PC-9 (cell line): ENCODE measurements around the gene FAM200B. TPM values are rescaled to one million over a fixed set of nuclear protein-coding genes. Genes with fewer than 3 reads are reported as not detected.

Source experiments
- BruUV-seq: library from RNA; stranded (reverse); fragments of 400-500 nt; replicated peaks from 2 replicates; lab custom pipeline; 2021; lab: Mats Ljungman, UMichigan
- CTCF ChIA-PET: fragments of 300-600 bp; sonication (Branson Sonifier 250); formaldehyde crosslinking; loops from one replicate; lab custom pipeline; 2022; ENCODE audit warnings: antibody characterized with exemption; lab: Charles Lee
- POLR2A ChIA-PET: fragments of 300-600 bp; sonication (Branson Sonifier 250); formaldehyde crosslinking; loops from one replicate; lab custom pipeline; 2022; ENCODE audit warnings: antibody characterized with exemption; ENCODE audit not compliant: unreplicated experiment; lab: Charles Lee
- DNase-seq, 2 experiments: peaks; one replicate each; pipeline versions ENCODE4 v3.0.0 to v3.0.0-alpha.2; 2015 to 2022; ENCODE audit warnings: mixed read lengths in 1 of 2
- H2AFZ ChIP-seq: fragments of 200-600 bp; sonication (generic); 2 replicates; pipeline ENCODE4 v1.8.1; 2017; ENCODE audit warnings: antibody characterized with exemption
- H3F3A ChIP-seq: fragments of 200-600 bp; sonication (generic); 2 replicates; pipeline ENCODE4 v1.8.1; 2017; ENCODE audit warnings: antibody characterized with exemption, mild to moderate bottlenecking, low read depth; ENCODE audit not compliant: insufficient read depth
- H3K27ac ChIP-seq: fragments of 200-600 bp; sonication (generic); 2 replicates; pipeline ENCODE4 v1.6.1; 2016; ENCODE audit warnings: mixed run types
- H3K27me3 ChIP-seq: fragments of 200-600 bp; sonication (generic); 2 replicates; pipeline ENCODE4 v1.6.1; 2016; ENCODE audit warnings: low read depth, mixed run types; ENCODE audit not compliant: insufficient read depth
- H3K36me3 ChIP-seq: fragments of 200-600 bp; sonication (generic); 2 replicates; pipeline ENCODE4 v1.6.1; 2016; ENCODE audit warnings: low read depth, mixed run types
- H3K4me1 ChIP-seq: fragments of 200-600 bp; sonication (generic); replicated peaks from 2 replicates; pipeline ENCODE4 v1.6.1; 2016; ENCODE audit warnings: mixed run types; ENCODE audit not compliant: insufficient read depth
- H3K4me2 ChIP-seq: fragments of 200-600 bp; sonication (generic); 2 replicates; pipeline ENCODE4 v1.6.1; 2017; ENCODE audit warnings: mixed run types
- H3K4me3 ChIP-seq: fragments of 200-600 bp; sonication (generic); 2 replicates; pipeline ENCODE4 v1.6.1; 2016; ENCODE audit warnings: mixed run types
- H3K79me2 ChIP-seq: fragments of 200-600 bp; sonication (generic); 2 replicates; pipeline ENCODE4 v1.6.1; 2017; ENCODE audit warnings: low read depth, mixed run types
- H3K9me2 ChIP-seq: fragments of 200-600 bp; sonication (generic); 2 replicates; pipeline ENCODE4 v1.8.1; 2017; ENCODE audit warnings: mild to moderate bottlenecking; ENCODE audit not compliant: insufficient read depth
- H3K9me3 ChIP-seq: fragments of 200-600 bp; sonication (generic); 2 replicates; pipeline ENCODE4 v1.8.1; 2016; ENCODE audit warnings: low read depth; ENCODE audit not compliant: insufficient read depth
- H4K20me1 ChIP-seq: fragments of 200-600 bp; sonication (generic); 2 replicates; pipeline ENCODE4 v1.8.1; 2017; ENCODE audit not compliant: insufficient read depth
- EZH2 ChIP-seq: fragments of 200-600 bp; sonication (generic); IDR thresholded peaks from 2 replicates; pipeline ENCODE4 v1.8.0; 2017; ENCODE audit warnings: antibody characterized with exemption, low read depth
- intact Hi-C: fragments of 100-400 bp; cut with micrococcal nuclease; formaldehyde crosslinking; loops from one replicate; pipeline ENCODE4 v1.10.0; 2022; ENCODE audit not compliant: unreplicated experiment
- total RNA-seq: library from RNA; stranded (reverse); gene quantifications from 2 replicates; pipeline ENCODE4 v1.2.3, GENCODE V29; 2021
- TF ChIP-seq, protein P1 (sequence below): fragments of 200-600 bp; sonication (generic); conservative IDR thresholded peaks from 2 replicates; pipeline ENCODE4 v1.6.1; 2017; ENCODE audit warnings: mixed run types, antibody characterized with exemption, mild to moderate bottlenecking, moderate library complexity

Gene FAM200B
- total RNA-seq, 1 experiment from 2014 or later: 32.4 TPM

DNA sequence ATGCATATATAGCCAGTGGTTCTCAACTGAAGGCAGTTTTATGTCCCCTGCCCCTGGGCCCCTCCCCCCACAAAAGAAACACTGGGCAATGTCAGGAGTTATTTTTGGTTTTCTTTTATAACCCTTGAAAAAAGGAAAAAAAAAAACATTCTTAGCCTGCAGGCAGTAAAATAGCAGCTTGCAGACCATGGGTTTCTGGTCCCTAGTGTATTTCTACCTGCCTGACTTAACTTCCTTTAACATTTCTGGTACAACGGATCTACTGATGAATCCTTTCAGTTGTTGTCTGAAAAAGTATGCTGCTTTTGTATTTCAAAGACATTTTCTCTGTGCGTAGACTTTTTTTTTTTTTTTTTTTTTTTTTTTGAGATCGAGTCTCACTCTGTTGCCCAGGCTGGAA lies 11.1 kb upstream of the FAM200B start:
- no TSS peak for BruUV-seq
- peaks cover 17% of the 10 kb centered on the region for H3K36me3 ChIP-seq
- POLR2A ChIA-PET: interaction anchor here (0.6 kb wide), 1 partner anchor 25 kb away, joined by 9 read pairs; no protein-coding TSS in a partner anchor
- no peak for TF ChIP-seq EZH2
- TF ChIP-seq, protein P1, sequence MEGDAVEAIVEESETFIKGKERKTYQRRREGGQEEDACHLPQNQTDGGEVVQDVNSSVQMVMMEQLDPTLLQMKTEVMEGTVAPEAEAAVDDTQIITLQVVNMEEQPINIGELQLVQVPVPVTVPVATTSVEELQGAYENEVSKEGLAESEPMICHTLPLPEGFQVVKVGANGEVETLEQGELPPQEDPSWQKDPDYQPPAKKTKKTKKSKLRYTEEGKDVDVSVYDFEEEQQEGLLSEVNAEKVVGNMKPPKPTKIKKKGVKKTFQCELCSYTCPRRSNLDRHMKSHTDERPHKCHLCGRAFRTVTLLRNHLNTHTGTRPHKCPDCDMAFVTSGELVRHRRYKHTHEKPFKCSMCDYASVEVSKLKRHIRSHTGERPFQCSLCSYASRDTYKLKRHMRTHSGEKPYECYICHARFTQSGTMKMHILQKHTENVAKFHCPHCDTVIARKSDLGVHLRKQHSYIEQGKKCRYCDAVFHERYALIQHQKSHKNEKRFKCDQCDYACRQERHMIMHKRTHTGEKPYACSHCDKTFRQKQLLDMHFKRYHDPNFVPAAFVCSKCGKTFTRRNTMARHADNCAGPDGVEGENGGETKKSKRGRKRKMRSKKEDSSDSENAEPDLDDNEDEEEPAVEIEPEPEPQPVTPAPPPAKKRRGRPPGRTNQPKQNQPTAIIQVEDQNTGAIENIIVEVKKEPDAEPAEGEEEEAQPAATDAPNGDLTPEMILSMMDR: no peak
- H3F3A ChIP-seq: peaks cover 22% of the 10 kb centered on the region
- H3K4me1 ChIP-seq: peaks cover 12% of the 10 kb centered on the region
- CTCF ChIA-PET: interaction anchor here (0.6 kb wide), 1 partner anchor 93 kb away, joined by 5 read pairs; no protein-coding TSS in a partner anchor
- H3K4me3 ChIP-seq: no peak overlapping the region
- no peaks in the 10 kb centered on the region for H3K9me3 ChIP-seq
- no peak for DNase-seq
- H2AFZ ChIP-seq: no peak overlapping the region
- no peaks in the 10 kb centered on the region for H3K27me3 ChIP-seq
- H3K79me2 ChIP-seq: peaks cover 39% of the 10 kb centered on the region
- H3K27ac ChIP-seq: no peak overlapping the region
- no peaks in the 10 kb centered on the region for H3K9me2 ChIP-seq
- H4K20me1 ChIP-seq: no peaks in the 10 kb centered on the region
- intact Hi-C loops: no loop called here
- no peak overlapping the region for H3K4me2 ChIP-seq

- Histone ChIP-seq H3K79me2 (peaks cover 54% of the 10 kb centered on the region), H3K4me3 (no peak overlapping the region), H3K27me3 (no peaks in the 10 kb centered on the region), H3K4me1 (peaks cover 4% of the 10 kb centered on the region; the same call in 1 of the 2 replicates), H3K9me3 (no peaks in the 10 kb centered on the region), H2AFZ (no peak overlapping the region), H3F3A (peaks cover 10% of the 10 kb centered on the region; the same call in 1 of the 2 replicates), H4K20me1 (no peaks in the 10 kb centered on the region), H3K27ac (no peak overlapping the region), H3K36me3 (peaks cover 13% of the 10 kb centered on the region), H3K9me2 (no peaks in the 10 kb centered on the region), H3K4me2 (no peak overlapping the region)
- no TSS peak for BruUV-seq
- CTCF ChIA-PET: no interaction called here
- POLR2A ChIA-PET: no interaction called here
- intact Hi-C loops: no loop called here
- TF ChIP-seq, protein P1: no peak
- no peak for TF ChIP-seq EZH2
- no peak for DNase-seq
Measured at GRCh38 chr4:15672101-15672500, 9.5 kb upstream of the FAM200B start.

GRCh38 chr4:15673337-15673736 lies 8.3 kb upstream of the FAM200B start:
- H3K27ac ChIP-seq: no peak overlapping the region
- POLR2A ChIA-PET: interaction anchor here (0.6 kb wide), 1 partner anchor 82 kb away, joined by 4 read pairs; no protein-coding TSS in a partner anchor

More at GRCh38 chr4:15673337-15673736, 8.3 kb upstream of the FAM200B start:
- H3K4me2 ChIP-seq: no peak overlapping the region
- H3K79me2 ChIP-seq: peaks cover 63% of the 10 kb centered on the region
- no peak overlapping the region for H3K4me3 ChIP-seq
- no peak overlapping the region for H2AFZ ChIP-seq
- H3K4me1 ChIP-seq: peaks cover 17% of the 10 kb centered on the region; the same call in 1 of the 2 replicates
- no TSS peak for BruUV-seq
- no peaks in the 10 kb centered on the region for H3K9me3 ChIP-seq
- H3F3A ChIP-seq: 0 out of 2 replicates have a peak, but pooled peaks cover 12% of the 10 kb centered on the region
- no peaks in the 10 kb centered on the region for H3K9me2 ChIP-seq
- no peak for DNase-seq
- H3K36me3 ChIP-seq: peaks cover 3% of the 10 kb centered on the region
- no peaks in the 10 kb centered on the region for H4K20me1 ChIP-seq
- intact Hi-C loops: no loop called here
- CTCF ChIA-PET: no interaction called here
- TF ChIP-seq, protein P1: no peak
- TF ChIP-seq EZH2: no peak
- H3K27me3 ChIP-seq: no peaks in the 10 kb centered on the region
